ENCODE measurements around the gene TOP3A. TPM values are rescaled to one million over a fixed set of nuclear protein-coding genes. Genes with fewer than 3 reads are reported as not detected.

TOP3A gene
- polyA plus RNA-seq, 1 donor = 60.6 TPM

DNA sequence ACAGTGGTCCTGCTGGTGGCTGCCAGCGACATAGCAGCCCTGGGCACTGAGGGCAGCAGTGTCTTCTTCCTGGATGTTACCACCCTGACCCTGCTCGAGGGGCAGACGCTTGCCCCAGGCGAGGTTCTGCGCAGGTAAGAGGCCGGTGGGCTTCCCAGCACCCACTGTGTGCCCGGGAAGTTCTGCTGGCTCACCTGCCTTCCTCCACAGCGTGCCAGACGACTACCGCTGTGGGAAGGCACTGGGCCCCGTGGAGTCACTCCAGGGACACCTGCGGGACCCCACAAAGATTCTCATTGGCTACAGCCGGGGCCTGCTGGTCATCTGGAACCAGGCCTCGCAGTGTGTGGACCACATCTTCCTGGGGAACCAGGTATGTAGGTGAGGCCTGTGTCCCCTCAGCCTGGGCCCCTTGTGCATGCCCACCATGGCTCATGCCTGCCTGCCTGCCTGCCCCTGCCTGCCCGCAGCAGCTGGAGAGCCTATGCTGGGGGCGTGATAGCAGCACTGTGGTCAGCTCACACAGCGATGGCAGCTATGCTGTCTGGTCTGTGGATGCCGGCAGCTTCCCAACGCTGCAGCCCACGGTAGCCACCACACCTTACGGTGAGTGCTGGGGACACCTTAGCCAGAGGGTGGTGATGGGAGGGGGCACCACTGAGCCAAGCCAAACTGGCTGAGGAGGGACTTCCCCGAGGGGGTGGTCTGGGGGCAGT is 80.8 kb downstream of the TOP3A start:
- DNase-seq = no peak

DNA sequence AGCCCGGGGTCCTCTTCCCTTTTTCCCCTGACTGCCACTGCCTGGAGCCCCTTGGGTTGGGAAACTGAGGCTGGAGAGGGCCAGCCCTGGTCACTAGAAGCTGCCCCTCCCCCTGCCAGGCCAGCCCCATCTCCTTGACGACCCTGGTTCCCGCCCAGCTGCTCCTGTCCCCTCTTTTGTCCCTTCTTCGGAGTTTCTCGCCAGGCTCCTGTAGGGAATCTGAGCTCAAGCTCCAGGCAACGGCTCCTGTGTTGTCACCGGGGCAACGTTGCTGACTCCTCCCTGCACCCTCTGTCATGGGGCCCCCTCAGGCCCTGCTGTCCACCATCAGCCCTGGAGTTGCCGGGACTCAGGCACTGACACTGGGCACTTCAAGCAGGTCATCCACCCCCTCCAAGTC is 83.6 kb downstream of the TOP3A start:
- no peak for DNase-seq

DNA sequence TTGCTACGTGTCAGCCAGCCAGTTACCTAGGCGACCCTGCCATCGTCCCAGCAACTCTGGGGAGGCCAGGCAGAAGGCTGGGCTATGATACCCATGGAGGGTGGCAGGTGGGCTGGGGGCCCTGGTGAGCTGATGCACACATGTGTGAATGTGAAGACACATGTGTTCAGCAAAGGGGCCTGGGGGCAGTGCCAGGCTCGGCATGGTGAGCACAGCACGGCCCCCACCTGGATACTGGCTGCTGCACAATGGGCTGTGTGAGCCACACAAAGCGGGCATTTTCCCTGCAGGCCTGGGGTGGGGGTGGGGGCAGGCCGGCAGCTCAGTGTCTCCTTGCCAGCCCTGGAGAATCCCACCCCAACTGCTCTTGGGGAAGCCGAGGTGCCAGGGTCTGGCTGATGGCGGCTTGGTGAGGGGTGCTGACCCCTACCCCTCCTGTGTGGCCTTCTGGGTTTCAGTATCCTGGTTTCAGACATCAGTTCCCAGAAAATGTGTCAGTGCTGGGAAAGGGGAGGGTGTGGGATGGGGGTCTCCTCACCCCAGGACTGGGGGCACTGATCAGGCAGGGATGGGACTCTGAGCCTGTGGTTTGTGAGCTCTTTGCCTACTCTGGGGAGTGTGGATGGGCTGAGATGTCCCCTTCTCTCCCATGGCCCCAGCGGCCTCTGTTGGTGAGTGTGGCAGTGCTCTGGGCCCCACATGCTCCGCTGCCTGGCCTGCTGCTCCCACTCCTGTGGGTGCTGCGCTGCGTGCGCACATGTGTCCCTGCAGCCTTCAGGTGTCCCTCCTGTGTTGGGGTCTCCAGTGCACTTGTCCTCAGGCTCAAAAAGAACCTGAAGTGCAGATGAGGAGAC is 84.3 kb downstream of the TOP3A start:
- DNase-seq = no peak

DNA sequence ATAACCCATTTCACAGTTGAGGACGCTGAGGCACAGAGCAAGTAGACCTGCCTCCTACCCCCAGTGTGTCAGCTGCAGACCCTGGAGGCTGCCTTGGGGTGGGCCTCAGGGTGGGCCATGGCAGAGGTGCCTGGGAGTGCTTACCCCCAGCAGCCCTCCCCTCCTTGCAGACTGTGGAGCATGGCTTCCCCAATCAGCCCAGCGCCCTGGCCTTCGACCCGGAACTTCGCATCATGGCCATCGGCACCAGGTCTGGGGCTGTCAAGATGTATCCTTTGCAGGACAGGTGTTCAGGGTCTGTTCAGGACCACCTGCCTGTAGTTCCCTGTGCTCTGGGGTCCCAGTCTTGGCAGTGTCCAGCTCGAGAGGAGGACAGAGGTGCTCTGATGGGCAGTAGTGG is 85.0 kb downstream of the TOP3A start:
- DNase-seq = no peak

DNA sequence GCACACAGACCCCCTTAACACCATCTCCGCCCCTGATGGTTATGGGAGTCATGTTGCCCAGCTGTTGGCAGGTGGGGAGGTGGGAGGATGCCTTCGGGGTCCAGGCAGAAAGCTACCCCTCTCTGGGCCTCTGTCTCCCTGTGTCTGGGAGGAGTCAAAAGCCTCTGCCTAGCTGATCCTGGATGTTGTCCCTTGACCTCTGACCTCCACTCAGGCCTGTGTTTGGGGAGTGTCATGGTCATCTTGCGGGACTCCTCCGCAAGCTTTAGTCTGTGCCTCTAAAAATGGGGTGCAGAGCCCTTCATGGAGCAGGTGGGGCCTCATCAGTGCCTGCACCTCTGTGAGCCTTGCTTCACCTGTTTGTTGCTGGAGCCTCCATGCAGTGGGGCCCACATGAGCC is 85.5 kb downstream of the TOP3A start:
- DNase-seq = no peak

DNA sequence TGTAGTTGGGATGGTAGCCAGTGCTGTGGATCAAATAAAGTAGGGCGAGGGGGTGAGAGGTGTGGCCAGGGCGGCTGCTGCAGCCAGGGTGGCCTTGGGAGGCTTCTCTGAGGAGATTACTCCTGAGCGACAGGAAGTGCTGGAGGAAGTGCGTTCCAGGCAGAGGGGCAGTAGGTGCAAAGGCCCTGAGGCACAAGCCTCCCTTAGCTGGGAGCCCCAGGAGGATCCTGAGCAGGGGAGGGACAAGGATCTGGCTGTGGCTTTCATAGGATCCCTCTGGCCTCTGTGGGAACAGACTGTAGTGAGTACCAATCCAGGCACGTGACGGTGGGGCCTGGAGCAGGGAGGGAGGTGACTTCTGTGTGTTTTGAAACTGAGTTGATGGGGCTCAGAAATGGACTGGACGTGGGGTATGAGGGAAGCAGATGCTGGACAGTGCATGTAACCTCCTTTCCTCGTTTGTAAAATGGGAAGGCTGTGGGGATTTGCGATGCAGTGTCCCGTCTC is 86.6 kb downstream of the TOP3A start:
- no peak for DNase-seq

DNA sequence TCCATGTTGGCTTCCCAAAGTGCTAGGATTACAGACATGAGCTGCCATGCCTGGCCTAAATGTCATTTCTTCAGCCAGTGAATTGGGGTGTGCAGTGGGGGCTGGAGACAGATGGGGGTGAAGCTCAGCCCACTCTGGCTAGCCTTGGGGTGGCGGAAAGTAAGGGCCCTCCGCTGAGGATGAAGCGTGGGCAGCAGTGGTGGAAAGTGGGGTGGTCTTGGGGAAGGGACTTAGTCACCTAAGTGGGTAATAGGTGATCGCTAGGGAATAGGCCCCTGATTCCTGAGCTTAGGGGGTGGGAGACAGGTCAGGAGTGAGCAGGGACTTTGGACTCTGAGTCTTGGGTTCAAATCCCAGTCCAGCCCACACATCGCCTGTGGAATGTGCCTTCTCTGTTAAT is 87.2 kb downstream of the TOP3A start:
- DNase-seq = no peak

DNA sequence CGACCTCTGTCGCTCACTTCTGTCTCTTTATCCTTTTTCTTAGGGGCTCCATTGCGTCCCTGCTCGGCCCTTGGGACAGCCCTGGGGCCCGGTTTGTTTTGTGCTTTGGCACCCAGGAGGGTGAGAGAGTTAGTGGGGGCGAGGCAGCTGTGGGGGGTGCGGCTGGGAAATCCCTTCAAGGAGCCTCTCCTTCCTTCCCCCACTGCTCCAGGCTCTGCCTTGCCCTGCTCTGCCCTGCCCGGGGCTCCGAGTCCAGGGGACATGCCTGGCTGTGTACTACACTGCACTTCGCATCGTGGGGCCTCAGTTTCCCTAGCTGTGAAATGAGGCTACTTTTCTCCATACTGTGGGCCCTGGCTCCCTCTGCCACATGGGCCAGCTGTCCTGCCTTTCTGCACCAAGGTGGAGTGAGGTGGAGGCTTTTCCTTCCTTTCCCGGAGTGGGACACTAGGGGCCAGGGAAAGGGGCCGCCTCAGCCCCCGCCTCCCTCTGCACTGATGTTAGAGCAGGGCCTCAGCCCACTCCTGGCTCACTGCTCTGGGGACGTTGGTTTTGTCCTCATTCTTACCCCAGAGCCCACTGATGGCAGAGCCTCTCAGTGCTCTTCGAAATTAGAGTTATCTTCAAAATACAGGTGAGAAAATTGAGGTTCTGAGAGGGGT is 88.4 kb downstream of the TOP3A start:
- no peak for DNase-seq

DNA sequence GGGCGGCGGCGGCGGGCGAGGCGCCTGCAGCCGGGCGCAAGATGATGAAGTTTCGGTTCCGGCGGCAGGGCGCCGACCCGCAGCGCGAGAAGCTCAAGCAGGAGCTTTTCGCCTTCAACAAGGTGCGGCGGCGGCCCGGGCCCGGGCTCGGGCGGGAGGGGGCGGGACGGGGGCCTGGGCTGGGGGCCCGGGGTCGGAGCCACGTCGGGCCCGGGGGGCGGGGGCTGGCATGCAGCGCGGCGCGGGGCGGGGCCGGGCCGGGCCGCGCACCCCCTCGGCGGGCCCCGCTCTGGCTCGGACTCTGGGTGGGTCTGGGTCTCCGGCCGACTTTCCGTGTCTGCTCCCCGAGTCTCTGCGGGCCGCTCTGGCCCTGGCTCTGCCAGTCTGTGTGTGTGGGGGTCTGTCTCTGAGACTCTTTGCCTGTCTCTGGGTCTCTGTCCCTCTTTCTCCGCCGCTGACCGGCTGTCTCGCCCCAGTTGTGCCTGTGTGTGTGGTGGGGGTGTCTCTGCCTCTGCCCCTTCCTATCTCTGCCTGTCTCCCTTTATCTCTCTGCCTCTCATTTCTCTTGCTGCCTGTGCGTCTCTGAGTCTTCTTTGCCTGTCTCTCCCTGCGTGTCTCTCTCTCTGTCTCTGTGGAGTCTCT is 89.0 kb downstream of the TOP3A start:
- no peak for DNase-seq

DNA sequence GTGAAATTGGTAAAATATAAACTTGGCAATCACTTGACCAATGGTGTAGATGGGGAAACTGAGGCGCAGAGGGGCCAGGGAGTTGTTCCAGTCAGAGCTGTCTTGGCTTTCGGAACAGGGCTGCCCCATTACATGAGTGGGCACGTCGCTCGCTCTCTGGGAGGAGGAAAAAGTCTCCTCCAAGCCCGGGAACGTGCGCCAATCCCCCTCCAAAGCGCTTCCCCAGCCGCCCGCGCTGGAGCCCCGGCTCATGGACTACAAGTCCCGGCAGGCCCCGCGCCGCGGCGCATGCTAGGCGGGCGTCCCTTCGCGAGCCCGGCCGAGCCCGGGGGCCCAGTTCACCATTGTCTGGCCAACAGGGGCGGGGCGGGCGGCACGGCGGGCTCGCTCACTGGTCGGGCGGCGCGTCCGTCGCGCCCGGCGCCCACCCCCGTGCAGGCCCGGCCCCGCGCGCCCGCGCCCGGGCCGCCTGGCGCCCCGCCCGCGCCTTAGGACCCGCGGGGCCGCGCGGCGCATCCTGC is 89.6 kb downstream of the TOP3A start, which contains the start of gene LLGL1:
LLGL1 (plus strand) TSS at position 515 of the 521 bp plus-strand sequence. CDS start 48 bp downstream, outside the sequence.
- peak; percentile 96 for DNase-seq

DNA sequence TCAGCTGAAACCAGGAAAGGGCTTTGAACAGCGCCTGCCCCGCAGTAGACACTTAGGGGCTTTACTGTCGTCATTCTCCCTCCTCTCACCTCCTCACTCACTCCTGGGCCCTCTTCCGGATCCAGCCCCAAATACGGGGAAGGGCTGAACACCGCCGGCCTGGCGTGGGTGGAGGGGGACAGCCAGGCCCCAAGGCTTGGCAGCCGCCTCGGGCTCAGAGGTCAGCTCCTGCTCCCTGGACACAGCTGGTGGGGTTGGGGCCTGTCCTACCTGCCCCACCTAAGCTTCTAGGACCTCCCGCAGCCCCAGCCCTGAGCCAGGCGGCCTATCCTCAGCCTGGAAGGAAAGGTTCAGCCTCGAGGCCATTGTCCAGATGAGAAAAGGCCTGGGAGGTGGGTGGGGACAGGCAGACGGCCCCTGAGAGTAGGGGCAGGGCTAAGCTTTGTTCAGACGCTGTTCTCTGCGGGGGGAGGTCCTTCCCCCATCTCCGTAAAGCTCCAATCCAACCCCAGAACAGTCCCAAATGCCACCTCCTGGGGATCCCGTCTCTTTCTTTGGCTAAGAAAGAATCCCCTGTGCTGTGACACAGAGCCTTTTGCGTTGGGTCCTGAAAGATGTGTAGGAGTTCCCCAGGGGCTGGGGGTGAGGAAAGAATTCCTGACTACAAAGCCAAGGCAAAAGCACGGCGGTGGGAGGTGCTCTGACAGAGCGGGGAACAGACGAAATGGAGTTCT is 90.2 kb downstream of the TOP3A start:
- no peak for DNase-seq

DNA sequence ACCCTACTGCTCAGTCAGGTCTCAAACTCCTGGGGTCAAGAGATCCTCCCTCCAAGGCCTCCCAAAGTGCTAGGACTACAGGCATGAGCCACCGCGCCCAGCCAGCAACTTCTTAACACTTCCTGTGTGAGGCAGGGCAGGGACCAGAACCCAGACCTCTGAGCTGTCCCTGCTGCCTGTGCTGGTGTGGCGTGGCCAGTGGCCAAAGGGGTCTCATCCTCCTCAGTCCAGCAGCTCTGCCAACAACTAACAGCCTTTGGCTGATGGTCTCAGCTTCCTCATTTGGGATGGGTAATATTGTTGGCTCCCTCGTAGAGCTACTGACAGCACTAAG is 90.8 kb downstream of the TOP3A start:
- no peak for DNase-seq

Other genes starting within 250 kb of the TOP3A start
- gene DRG2, start 227.0 kb downstream of the TOP3A start, polyA plus RNA-seq (ENCODE audit: insufficient read length) = 37.2 TPM
- 3.9 TPM for gene MYO15A, start 206.2 kb downstream of the TOP3A start, polyA plus RNA-seq (ENCODE audit: insufficient read length)
- 64.8 TPM for gene ALKBH5, start 131.2 kb downstream of the TOP3A start, polyA plus RNA-seq (ENCODE audit: insufficient read length)
- gene LLGL1, start 89.4 kb downstream of the TOP3A start, polyA plus RNA-seq (ENCODE audit: insufficient read length) = 28.4 TPM
- gene FLII, start 56.3 kb downstream of the TOP3A start, polyA plus RNA-seq (ENCODE audit: insufficient read length) = 150 TPM
- gene MIEF2, start 54.3 kb downstream of the TOP3A start, polyA plus RNA-seq (ENCODE audit: insufficient read length) = 13.6 TPM
- 17.2 TPM for gene SMCR8, start 299 bp upstream of the TOP3A start, polyA plus RNA-seq (ENCODE audit: insufficient read length)
- 61.5 TPM for gene SHMT1, start 48.6 kb upstream of the TOP3A start, polyA plus RNA-seq (ENCODE audit: insufficient read length)
- 0.23 TPM for gene EVPLL, start 62.8 kb upstream of the TOP3A start, polyA plus RNA-seq (ENCODE audit: insufficient read length)
- not detected for gene LGALS9C, start 161.8 kb upstream of the TOP3A start, polyA plus RNA-seq (ENCODE audit: insufficient read length)

All from left kidney (tissue), 2 donors.